Ishikawa (cell line): ENCODE results near the gene RORC.

ENCODE experiments used
- CEBPB ChIP-seq: IDR thresholded peaks from 2 replicates; pipeline ENCODE4 v1.6.1; 2012
- EGR1 ChIP-seq: IDR thresholded peaks from 2 replicates; pipeline ENCODE4 v1.6.1; 2012
- FOXM1 ChIP-seq: IDR thresholded peaks from 2 replicates; pipeline ENCODE4 v1.6.1; 2012; ENCODE audit warnings: low read depth, borderline replicate concordance
- NFIC ChIP-seq: IDR thresholded peaks from 2 replicates; pipeline ENCODE4 v1.6.1; 2012
- TAF1 ChIP-seq: IDR thresholded peaks from 2 replicates; pipeline ENCODE4 v1.6.1; 2012; ENCODE audit warnings: low read depth, mild to moderate bottlenecking
- TF ChIP-seq, protein P1 (sequence below): IDR thresholded peaks from 2 replicates; pipeline ENCODE4 v1.6.1; 2012

DNA sequence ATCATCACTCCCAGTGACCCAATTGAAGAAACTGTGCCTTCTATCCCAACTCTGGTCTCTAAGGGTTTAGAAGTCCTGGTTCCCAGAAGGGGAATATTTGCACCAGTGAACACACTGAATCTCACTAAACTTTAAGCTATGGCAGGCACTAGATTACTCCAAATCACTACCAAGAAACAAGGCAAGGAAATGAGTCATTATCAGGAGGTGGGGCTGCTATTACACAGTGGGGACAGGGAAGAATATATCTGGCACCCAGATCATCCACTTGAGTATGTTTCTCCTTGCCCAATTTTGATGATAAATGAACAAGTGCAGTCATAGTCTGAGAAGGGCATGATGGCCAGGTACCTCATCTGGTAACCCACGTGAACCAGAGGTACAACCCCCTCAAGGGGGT lies 75.3 kb downstream of the RORC start:
- TF ChIP-seq TAF1: no peak
- TF ChIP-seq, protein P1, sequence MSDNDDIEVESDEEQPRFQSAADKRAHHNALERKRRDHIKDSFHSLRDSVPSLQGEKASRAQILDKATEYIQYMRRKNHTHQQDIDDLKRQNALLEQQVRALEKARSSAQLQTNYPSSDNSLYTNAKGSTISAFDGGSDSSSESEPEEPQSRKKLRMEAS: no peak
- no peak for TF ChIP-seq CEBPB
- TF ChIP-seq EGR1: no peak
- no peak for TF ChIP-seq NFIC
- TF ChIP-seq FOXM1: no peak
